ENCODE measurements around the gene CRYZL1. TPM values are rescaled to one million over a fixed set of nuclear protein-coding genes. Genes with fewer than 3 reads are reported as not detected.

The CRYZL1 gene
- total RNA-seq, 2 experiments from 2014 or later = 28.6 to 30.5 TPM

DNA sequence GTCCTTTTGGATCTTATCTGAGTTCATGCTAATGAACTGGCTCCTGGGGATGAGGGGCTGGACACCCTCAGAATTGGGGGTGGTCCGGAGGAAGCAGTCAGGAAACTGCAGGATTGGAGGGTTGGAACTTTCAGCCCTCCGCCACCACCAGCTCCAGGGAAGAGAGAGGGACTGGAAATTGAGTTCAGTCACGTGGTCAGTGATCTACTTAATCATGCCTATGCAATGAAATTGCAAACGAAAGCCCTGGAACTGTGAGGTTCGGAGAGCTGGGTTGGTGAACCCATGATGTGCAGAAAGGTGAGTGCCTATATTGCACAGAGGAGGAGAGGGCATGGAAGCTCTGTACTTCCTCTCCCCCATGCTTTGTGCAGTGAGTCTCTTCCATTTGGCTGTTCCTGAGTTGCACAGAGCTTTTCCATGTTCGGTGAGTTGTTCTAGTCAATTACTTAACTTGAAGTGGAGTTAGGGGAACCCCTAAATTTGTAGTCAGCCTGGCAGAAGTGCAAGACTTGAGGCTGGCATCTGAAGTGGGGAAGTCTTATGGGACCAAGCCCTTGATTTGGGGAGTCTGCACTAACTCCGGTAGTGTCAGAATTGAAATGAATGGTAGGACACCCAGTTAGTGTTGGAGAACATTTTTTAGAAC lies 17.5 kb upstream of the CRYZL1 start:
- Mint-ChIP-seq H3K27ac (no peak overlapping the region), H3K4me1 (ENCODE audit: low read depth) (no peaks in the 10 kb centered on the region), H3K36me3 (ENCODE audit: low read depth) (no peaks in the 10 kb centered on the region), H3K9me3 (no peaks in the 10 kb centered on the region), H3K4me3 (no peak overlapping the region), H3K27me3 (no peaks in the 10 kb centered on the region)
- DNase-seq (no peak), ATAC-seq (ENCODE audit: poor library complexity) (no peak)
- no peaks in the 10 kb centered on the region for H3K27me3 ChIP-seq (ENCODE audit: control insufficient read depth in 1 of 2, insufficient read depth in 2 of 2, low read length in 2 of 2)
- intact Hi-C loops (cut with DNase I, micrococcal nuclease) = no loop called here
- no peaks in the 10 kb centered on the region for H3K36me3 ChIP-seq (ENCODE audit: insufficient read depth, low read length)
- CTCF ChIA-PET = no interaction called here
- H3K27ac ChIP-seq (ENCODE audit: low read depth in 1 of 2, low read length in 2 of 2) = no peak overlapping the region
- POLR2A ChIA-PET = no interaction called here
- TF ChIP-seq, protein P1, sequence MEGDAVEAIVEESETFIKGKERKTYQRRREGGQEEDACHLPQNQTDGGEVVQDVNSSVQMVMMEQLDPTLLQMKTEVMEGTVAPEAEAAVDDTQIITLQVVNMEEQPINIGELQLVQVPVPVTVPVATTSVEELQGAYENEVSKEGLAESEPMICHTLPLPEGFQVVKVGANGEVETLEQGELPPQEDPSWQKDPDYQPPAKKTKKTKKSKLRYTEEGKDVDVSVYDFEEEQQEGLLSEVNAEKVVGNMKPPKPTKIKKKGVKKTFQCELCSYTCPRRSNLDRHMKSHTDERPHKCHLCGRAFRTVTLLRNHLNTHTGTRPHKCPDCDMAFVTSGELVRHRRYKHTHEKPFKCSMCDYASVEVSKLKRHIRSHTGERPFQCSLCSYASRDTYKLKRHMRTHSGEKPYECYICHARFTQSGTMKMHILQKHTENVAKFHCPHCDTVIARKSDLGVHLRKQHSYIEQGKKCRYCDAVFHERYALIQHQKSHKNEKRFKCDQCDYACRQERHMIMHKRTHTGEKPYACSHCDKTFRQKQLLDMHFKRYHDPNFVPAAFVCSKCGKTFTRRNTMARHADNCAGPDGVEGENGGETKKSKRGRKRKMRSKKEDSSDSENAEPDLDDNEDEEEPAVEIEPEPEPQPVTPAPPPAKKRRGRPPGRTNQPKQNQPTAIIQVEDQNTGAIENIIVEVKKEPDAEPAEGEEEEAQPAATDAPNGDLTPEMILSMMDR (IDR thresholded peaks at IDR 0.05) = no peak
- H3K4me3 ChIP-seq (ENCODE audit: low read length) = no peak overlapping the region
- H3K9me3 ChIP-seq (ENCODE audit: control insufficient read depth in 1 of 2, insufficient read depth in 1 of 2, low read length in 2 of 2) = no peaks in the 10 kb centered on the region
- no peaks in the 10 kb centered on the region for H3K4me1 ChIP-seq (ENCODE audit: insufficient read depth, low read length)

DNA sequence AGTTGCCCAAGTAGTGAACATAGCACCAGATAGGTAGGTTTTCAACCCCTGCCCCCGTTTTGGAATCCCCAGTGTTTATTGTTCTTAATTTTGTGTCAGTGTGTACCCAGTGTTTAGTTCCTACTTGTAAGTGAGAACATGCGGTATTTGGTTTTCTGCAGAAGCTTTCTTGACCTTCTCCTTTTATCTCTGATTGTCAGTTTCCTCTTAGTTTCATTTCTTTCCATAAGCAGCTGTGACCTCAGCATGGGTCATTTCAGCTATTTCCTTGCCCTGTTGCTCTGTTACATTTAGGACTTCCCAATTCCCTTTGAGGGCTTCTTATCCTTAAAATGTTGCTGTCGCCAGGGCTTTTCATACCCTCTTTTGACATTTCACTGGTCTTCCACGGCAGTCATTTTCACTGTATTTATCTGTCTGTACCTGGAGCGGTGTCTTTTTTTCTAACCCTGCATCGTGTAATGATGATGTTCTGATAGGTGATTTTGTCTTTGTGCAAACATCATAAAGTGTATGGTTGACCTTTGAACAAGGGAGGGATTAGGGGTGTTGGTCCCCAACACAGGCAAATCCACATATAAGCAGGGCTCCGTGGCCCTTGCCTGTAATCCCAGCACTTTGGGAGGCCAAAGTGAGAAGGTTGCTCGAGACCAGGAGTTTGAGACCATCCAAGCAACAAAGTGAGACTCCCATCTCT lies 15.7 kb upstream of the CRYZL1 start:
- intact Hi-C loops (cut with DNase I, micrococcal nuclease) = no loop called here
- H3K27ac Mint-ChIP-seq = no peak overlapping the region
- H3K9me3 Mint-ChIP-seq = no peaks in the 10 kb centered on the region
- H3K36me3 Mint-ChIP-seq (ENCODE audit: low read depth) = no peaks in the 10 kb centered on the region
- TF ChIP-seq, protein P1 (IDR thresholded peaks at IDR 0.05) = no peak
- H3K27me3 ChIP-seq (ENCODE audit: control insufficient read depth in 1 of 2, insufficient read depth in 2 of 2, low read length in 2 of 2) = no peaks in the 10 kb centered on the region
- no peaks in the 10 kb centered on the region for H3K4me1 Mint-ChIP-seq (ENCODE audit: low read depth)
- no peak for DNase-seq
- H3K4me3 ChIP-seq (ENCODE audit: low read length) = no peak overlapping the region
- H3K4me1 ChIP-seq (ENCODE audit: insufficient read depth, low read length) = no peaks in the 10 kb centered on the region
- H3K36me3 ChIP-seq (ENCODE audit: insufficient read depth, low read length) = no peaks in the 10 kb centered on the region
- H3K4me3 Mint-ChIP-seq = no peak overlapping the region
- CTCF ChIA-PET = no interaction called here
- no peak for ATAC-seq (ENCODE audit: poor library complexity)
- POLR2A ChIA-PET = no interaction called here
- H3K27ac ChIP-seq (ENCODE audit: low read depth in 1 of 2, low read length in 2 of 2) = no peak overlapping the region
- H3K27me3 Mint-ChIP-seq = no peaks in the 10 kb centered on the region
- H3K9me3 ChIP-seq (ENCODE audit: control insufficient read depth in 1 of 2, insufficient read depth in 1 of 2, low read length in 2 of 2) = no peaks in the 10 kb centered on the region

DNA sequence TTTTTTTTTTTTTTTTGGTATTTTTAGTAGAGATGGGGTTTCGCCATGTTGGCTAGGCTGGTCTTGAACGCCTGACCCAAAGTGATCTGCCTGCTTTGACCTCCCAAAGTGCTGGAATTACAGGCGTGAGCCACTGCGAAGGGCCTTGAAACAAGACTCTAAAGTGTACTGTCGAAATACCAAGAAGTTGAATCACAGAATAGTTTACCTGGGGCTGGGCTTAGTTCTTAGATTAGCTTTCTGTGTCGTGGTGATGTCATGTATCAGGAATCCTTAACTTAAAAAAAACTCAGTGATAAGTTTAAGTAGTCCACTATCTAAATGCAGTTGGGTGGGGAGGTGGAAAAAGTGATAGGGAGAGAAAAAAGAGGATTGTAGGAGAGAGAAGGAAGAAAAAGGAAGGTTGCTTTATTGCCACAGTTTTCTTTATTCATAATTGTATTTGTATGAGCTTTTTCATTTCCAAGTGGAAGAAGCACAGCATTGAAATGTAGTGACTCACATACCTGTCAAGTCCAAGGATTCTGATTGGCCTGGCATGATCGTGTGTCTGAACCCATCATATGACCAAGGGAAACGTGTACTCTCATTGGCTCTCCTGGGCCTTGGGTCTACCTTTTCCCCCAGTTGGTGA lies 14.2 kb upstream of the CRYZL1 start:
- ChIA-PET POLR2A (no interaction called here), CTCF (no interaction called here)
- H3K27ac Mint-ChIP-seq = no peak overlapping the region
- Histone ChIP-seq H3K9me3 (ENCODE audit: control insufficient read depth in 1 of 2, insufficient read depth in 1 of 2, low read length in 2 of 2) (no peaks in the 10 kb centered on the region), H3K36me3 (ENCODE audit: insufficient read depth, low read length) (no peaks in the 10 kb centered on the region), H3K27me3 (ENCODE audit: control insufficient read depth in 1 of 2, insufficient read depth in 2 of 2, low read length in 2 of 2) (no peaks in the 10 kb centered on the region), H3K27ac (ENCODE audit: low read depth in 1 of 2, low read length in 2 of 2) (no peak overlapping the region), H3K4me1 (ENCODE audit: insufficient read depth, low read length) (no peaks in the 10 kb centered on the region), H3K4me3 (ENCODE audit: low read length) (no peak overlapping the region)
- no peaks in the 10 kb centered on the region for H3K4me1 Mint-ChIP-seq (ENCODE audit: low read depth)
- DNase-seq = no peak
- no peaks in the 10 kb centered on the region for H3K36me3 Mint-ChIP-seq (ENCODE audit: low read depth)
- no peaks in the 10 kb centered on the region for H3K9me3 Mint-ChIP-seq
- H3K27me3 Mint-ChIP-seq = no peaks in the 10 kb centered on the region
- H3K4me3 Mint-ChIP-seq = no peak overlapping the region
- intact Hi-C loops (cut with DNase I, micrococcal nuclease) = no loop called here
- no peak for ATAC-seq (ENCODE audit: poor library complexity)
- TF ChIP-seq, protein P1 (IDR thresholded peaks at IDR 0.05) = no peak
